Right atrium auricular region (tissue), 2 donors: ENCODE results near the gene FAM180A. TPM values are rescaled to one million over a fixed set of nuclear protein-coding genes. Genes with fewer than 3 reads are reported as not detected.

Source experiments
- DNase-seq: peaks from one replicate; pipeline ENCODE4 v3.0.0-alpha.2; 2019; ENCODE audit warnings: low spot score
- H3K27ac ChIP-seq, 2 donors: fragments of 200-600 bp; sonication (generic); 1 replicate in 1 of 2; 2 replicates in 1 of 2; pipeline ENCODE4 v1.5.1; 2016 to 2019
- H3K27me3 ChIP-seq, 2 donors: fragments of 200-600 bp; sonication (generic); one replicate each; pipeline versions ENCODE4 v1.5.1 to v1.6.0; 2017 to 2019
- H3K36me3 ChIP-seq: fragments of 200-600 bp; sonication (generic); one replicate; pipeline ENCODE4 v1.5.1; 2016
- H3K4me1 ChIP-seq, 2 donors: fragments of 200-600 bp; sonication (generic); one replicate each; pipeline versions ENCODE4 v1.5.1 to v1.6.0; 2017 to 2019
- H3K4me3 ChIP-seq, 2 donors: fragments of 200-600 bp; sonication (generic); 1 replicate in 1 of 2; 2 replicates in 1 of 2; pipeline ENCODE4 v1.5.1; 2017 to 2019; ENCODE audit warnings: mild to moderate bottlenecking in 1 of 2, moderate library complexity in 1 of 2
- H3K9me3 ChIP-seq, 2 donors: fragments of 200-600 bp; sonication (generic); one replicate each; pipeline ENCODE4 v1.5.1; 2019
- total RNA-seq, 2 donors: library from RNA; depleted of rRNA; stranded (reverse); fragments of >200 nt; gene quantifications; one replicate each; pipeline ENCODE4 v1.1.0, GENCODE V29; 2016
- TF ChIP-seq, protein P1 (sequence below), 2 donors: fragments of 200-600 bp; sonication (generic); IDR thresholded peaks; one replicate each; pipeline ENCODE4 v1.5.1; 2019; ENCODE audit warnings: antibody characterized with exemption in 2 of 2

Gene FAM180A
- total RNA-seq, 2 donors from 2014 or later = 4.0 to 5.9 TPM

DNA sequence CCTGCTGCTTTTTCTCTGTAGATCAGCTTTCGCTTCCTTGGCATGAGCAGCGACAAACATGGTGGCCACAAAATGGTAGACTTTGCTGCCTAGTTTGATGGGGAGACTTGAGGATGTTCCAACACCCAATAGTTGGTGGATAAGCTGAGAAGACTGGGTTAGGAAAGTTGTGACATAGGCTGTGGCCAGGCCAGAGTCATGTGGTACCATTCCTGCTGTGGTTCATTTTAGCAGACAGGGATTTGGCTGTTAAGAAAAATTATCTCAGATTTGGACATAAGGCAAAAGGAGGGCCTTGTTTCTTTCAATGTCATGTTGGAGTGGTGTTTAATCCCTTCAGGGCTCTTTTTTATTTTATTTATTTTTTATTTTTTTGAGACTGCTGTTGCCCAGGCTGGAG is 26.6 kb upstream of the FAM180A start:
- Histone ChIP-seq H3K27ac (peak overlapping the region in 1 of 2 donors; percentile 62), H3K27me3 (no peaks in the 10 kb centered on the region), H3K9me3 (peaks cover 0 to 16% of the 10 kb centered on the region in 2 donors), H3K4me3 (no peak overlapping the region), H3K4me1 (peaks cover 0 to 17% of the 10 kb centered on the region in 2 donors), H3K36me3 (no peaks in the 10 kb centered on the region)
- no peak for DNase-seq
- TF ChIP-seq, protein P1, sequence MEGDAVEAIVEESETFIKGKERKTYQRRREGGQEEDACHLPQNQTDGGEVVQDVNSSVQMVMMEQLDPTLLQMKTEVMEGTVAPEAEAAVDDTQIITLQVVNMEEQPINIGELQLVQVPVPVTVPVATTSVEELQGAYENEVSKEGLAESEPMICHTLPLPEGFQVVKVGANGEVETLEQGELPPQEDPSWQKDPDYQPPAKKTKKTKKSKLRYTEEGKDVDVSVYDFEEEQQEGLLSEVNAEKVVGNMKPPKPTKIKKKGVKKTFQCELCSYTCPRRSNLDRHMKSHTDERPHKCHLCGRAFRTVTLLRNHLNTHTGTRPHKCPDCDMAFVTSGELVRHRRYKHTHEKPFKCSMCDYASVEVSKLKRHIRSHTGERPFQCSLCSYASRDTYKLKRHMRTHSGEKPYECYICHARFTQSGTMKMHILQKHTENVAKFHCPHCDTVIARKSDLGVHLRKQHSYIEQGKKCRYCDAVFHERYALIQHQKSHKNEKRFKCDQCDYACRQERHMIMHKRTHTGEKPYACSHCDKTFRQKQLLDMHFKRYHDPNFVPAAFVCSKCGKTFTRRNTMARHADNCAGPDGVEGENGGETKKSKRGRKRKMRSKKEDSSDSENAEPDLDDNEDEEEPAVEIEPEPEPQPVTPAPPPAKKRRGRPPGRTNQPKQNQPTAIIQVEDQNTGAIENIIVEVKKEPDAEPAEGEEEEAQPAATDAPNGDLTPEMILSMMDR (IDR thresholded peaks at IDR 0.05) = no peak

DNA sequence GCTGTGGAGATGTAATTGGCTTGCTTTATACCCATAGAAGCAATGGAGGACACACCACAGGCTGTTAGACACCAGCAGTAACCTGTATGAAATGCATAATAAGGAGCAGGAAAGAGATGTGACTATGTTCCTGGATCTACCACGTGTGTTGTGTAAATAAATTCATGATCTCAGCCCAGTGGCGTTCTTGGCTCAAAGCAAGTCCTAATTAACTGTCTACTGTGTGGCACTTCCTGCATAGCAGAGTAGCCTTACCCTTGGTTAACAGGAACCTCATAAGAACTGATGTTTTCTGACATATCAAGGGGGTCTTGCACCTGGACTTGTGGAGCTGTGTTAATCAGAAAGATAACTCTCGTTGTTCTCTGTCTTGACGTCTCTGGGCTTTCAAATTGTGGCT is 25.7 kb upstream of the FAM180A start:
- no peaks in the 10 kb centered on the region for H3K27me3 ChIP-seq
- H3K4me1 ChIP-seq = peaks cover 0 to 23% of the 10 kb centered on the region in 2 donors
- no peaks in the 10 kb centered on the region for H3K36me3 ChIP-seq
- peaks cover 0 to 16% of the 10 kb centered on the region in 2 donors for H3K9me3 ChIP-seq
- TF ChIP-seq, protein P1 (IDR thresholded peaks at IDR 0.05) = no peak
- H3K4me3 ChIP-seq = no peak overlapping the region
- H3K27ac ChIP-seq = peak overlapping the region; percentile 11 to 62
- peak; percentile 57 for DNase-seq

DNA sequence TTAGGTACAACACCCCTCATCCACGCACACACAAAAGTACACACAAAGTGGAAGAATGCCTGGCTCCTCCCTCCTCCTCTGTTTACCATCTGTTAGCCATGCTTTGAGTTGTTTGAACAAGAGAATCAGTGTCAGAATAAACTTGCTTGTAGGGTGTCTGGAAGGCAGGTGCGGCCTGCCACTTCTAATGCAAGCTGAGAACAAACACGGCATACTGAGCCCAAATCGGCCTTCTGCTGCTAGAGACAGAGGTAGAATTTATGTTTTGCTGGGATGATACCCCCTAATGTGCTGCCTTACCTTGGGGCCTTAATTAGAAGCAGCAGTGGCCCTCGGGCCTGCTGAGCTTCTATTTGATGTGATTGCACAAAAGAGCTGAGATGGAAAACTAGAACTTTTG is 24.9 kb upstream of the FAM180A start:
- Histone ChIP-seq H3K4me1 (peaks cover 0 to 31% of the 10 kb centered on the region in 2 donors), H3K9me3 (peaks cover 0 to 13% of the 10 kb centered on the region in 2 donors), H3K4me3 (no peak overlapping the region), H3K36me3 (no peaks in the 10 kb centered on the region), H3K27me3 (no peaks in the 10 kb centered on the region), H3K27ac (peak overlapping the region; percentile 11 to 62)
- peak; percentile 34 for DNase-seq
- TF ChIP-seq, protein P1 (IDR thresholded peaks at IDR 0.05) = no peak

DNA sequence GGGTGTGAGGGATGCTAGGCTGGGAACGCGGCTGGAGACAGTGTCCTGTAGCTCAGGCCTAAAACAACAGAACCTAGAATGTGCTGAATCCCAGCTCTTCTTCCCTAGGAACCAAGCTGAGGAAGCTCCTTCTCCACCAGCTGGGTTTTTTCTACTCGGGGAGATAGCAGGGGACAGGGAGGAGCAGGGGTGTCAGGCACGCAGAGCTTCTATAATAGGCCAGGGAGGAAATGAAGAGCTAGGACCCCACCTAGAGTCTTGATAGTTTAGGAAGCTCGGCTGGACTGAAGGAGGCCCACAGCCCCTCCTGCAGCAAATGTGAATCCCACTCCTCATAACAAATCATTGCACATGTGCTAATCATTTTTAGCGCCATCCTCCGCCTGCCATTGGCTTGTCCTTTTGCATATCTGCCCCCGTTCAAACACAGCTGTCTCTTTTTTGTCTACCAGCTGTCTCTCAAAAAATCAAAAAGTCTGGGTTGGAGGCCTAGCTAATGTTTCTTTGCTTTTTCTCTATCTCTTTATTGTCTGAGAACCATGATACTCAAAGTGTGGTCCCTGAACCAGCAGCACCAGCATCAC is 24.1 kb upstream of the FAM180A start:
- TF ChIP-seq, protein P1 (IDR thresholded peaks at IDR 0.05) = no peak
- Histone ChIP-seq H3K36me3 (no peaks in the 10 kb centered on the region), H3K4me1 (peaks cover 0 to 39% of the 10 kb centered on the region in 2 donors), H3K27me3 (no peaks in the 10 kb centered on the region), H3K27ac (peak overlapping the region in 1 of 2 donors; percentile 62), H3K4me3 (no peak overlapping the region), H3K9me3 (peaks cover 0 to 5% of the 10 kb centered on the region in 2 donors)
- DNase-seq = peak; percentile 28

DNA sequence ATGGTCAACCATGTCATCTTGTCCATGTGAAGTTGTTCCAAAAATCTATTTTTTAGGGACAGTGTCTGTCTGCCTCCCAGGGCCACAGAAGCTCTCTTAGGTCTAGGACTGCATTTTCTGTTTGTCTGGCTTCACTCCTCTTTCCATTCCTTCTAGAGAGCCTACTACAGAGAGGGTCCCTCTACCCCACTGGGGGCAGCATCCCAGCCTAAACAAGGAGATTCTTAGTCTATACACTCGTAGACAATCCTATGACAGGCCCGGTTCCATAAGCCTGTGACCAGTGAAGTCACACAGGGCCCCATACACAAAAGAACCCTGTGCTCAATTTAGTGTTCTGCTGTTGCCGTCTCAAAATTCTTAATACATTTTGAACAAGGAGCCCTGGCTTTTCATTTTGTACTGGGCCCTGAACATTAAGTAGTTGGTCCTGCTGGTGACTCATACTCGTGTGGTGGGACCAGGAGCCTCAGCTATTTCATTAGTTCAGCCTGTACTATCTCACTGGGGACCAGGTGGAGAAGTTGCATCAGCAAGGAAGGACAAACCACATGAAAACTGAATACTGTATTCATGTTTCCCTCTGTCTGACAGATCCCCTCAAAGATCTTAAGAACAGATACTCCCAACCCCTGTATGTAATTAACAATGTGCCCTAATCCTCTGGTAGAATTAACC is 23.5 kb upstream of the FAM180A start:
- Histone ChIP-seq H3K9me3 (no peaks in the 10 kb centered on the region), H3K27ac (peak overlapping the region in 1 of 2 donors; percentile 20), H3K27me3 (no peaks in the 10 kb centered on the region), H3K4me3 (no peak overlapping the region), H3K36me3 (no peaks in the 10 kb centered on the region), H3K4me1 (peaks cover 0 to 39% of the 10 kb centered on the region in 2 donors)
- DNase-seq = peak; percentile 60
- TF ChIP-seq, protein P1 (IDR thresholded peaks at IDR 0.05) = no peak
